ENCODE data around the gene TMEM125. TPM values are rescaled to one million over a fixed set of nuclear protein-coding genes. Genes with fewer than 3 reads are reported as not detected.

The TMEM125 gene
- polyA plus RNA-seq, 1 of the 3 experiments (the other 2 are of a cell fraction): not detected

- Histone ChIP-seq H3K9ac (no peak overlapping the region), H3K4me2 (no peak overlapping the region), H3K27ac (ENCODE audit: low read depth in 2 of 2, low read length in 1 of 2) (no peak overlapping the region), H2AFZ (ENCODE audit: low read depth) (no peak overlapping the region), H4K20me1 (ENCODE audit: insufficient read depth) (no peaks in the 10 kb centered on the region), H3K79me2 (ENCODE audit: insufficient read depth) (no peaks in the 10 kb centered on the region), H3K9me2 (no peaks in the 10 kb centered on the region), H3K27me3 (ENCODE audit: insufficient read depth) (no peaks in the 10 kb centered on the region), H3K4me1 (ENCODE audit: control insufficient read depth in 1 of 2, insufficient read depth in 2 of 2, low read depth in 1 of 2, low read length in 1 of 2) (no peaks in the 10 kb centered on the region), H3K36me3 (replicated peaks in 1 of 2; ENCODE audit: control insufficient read depth in 1 of 2, insufficient read depth in 2 of 2, low read length in 1 of 2) (no peaks in the 10 kb centered on the region), H3K4me3 (ENCODE audit: low read depth in 2 of 2, low read length in 1 of 2) (no peak overlapping the region), H3F3A (replicated peaks; ENCODE audit: insufficient read depth) (no peaks in the 10 kb centered on the region), H3K9me3 (no peaks in the 10 kb centered on the region)
- DNase-seq: no peak
- ChIA-PET CTCF (interaction anchor here (0.9 to 1.1 kb wide), 3 partner anchors 9 to 102 kb away, joined by 3 read pairs; no protein-coding TSS in a partner anchor), POLR2A (no interaction called here)
- no peak for TF ChIP-seq MEF2A (IDR thresholded peaks at IDR 0.05; ENCODE audit: borderline replicate concordance, low read depth)
- 54% methylated on average over 7 of the region's 9 CpGs for WGBS (ENCODE audit: low lambda C conversion rate)
Observed at GRCh38 chr1:43307458-43308158, 37.8 kb downstream of the TMEM125 start.

- no peak overlapping the region for H3K27ac ChIP-seq (ENCODE audit: low read depth in 2 of 2, low read length in 1 of 2)
- POLR2A ChIA-PET: no interaction called here
- CTCF ChIA-PET: interaction anchor here (1.0 to 1.1 kb wide), 2 partner anchors 75 to 103 kb away, joined by 3 read pairs; no protein-coding TSS in a partner anchor
- no peaks in the 10 kb centered on the region for H3K9me2 ChIP-seq
- no peaks in the 10 kb centered on the region for H3K36me3 ChIP-seq (replicated peaks in 1 of 2; ENCODE audit: control insufficient read depth in 1 of 2, insufficient read depth in 2 of 2, low read length in 1 of 2)
- H3F3A ChIP-seq (replicated peaks; ENCODE audit: insufficient read depth): no peaks in the 10 kb centered on the region
- H3K27me3 ChIP-seq (ENCODE audit: insufficient read depth): no peaks in the 10 kb centered on the region
- H3K9me3 ChIP-seq: no peaks in the 10 kb centered on the region
- no peak overlapping the region for H3K4me2 ChIP-seq
- H3K4me1 ChIP-seq (ENCODE audit: control insufficient read depth in 1 of 2, insufficient read depth in 2 of 2, low read depth in 1 of 2, low read length in 1 of 2): no peaks in the 10 kb centered on the region
- H2AFZ ChIP-seq (ENCODE audit: low read depth): no peak overlapping the region
- no peak overlapping the region for H3K4me3 ChIP-seq (ENCODE audit: low read depth in 2 of 2, low read length in 1 of 2)
- TF ChIP-seq MEF2A (IDR thresholded peaks at IDR 0.05; ENCODE audit: borderline replicate concordance, low read depth) (no peak), FOSL2 (IDR thresholded peaks at IDR 0.05; ENCODE audit: borderline replicate concordance, low read depth) (no peak), SIN3A (IDR thresholded peaks at IDR 0.05; ENCODE audit: borderline replicate concordance, low read depth, low read length) (no peak), POLR2AphosphoS5 (IDR thresholded peaks at IDR 0.05; ENCODE audit: low read depth, low read length) (no peak), USF1 (IDR thresholded peaks at IDR 0.05; ENCODE audit: borderline replicate concordance, low read depth) (no peak), YY1 (IDR thresholded peaks at IDR 0.05; ENCODE audit: low read depth) (no peak), GABPA (IDR thresholded peaks at IDR 0.05; ENCODE audit: low read depth) (no peak), USF2 (IDR thresholded peaks at IDR 0.05; ENCODE audit: borderline replicate concordance, low read depth, low read length) (no peak), RFX5 (IDR thresholded peaks at IDR 0.05; ENCODE audit: low read length) (no peak), FOXM1 (IDR thresholded peaks at IDR 0.05; ENCODE audit: low read depth) (no peak), SMC3 (IDR thresholded peaks at IDR 0.05; ENCODE audit: low read depth, low read length) (no peak), MXI1 (IDR thresholded peaks at IDR 0.05; ENCODE audit: low read depth, low read length) (no peak), PBX3 (IDR thresholded peaks at IDR 0.05) (no peak)
- no peaks in the 10 kb centered on the region for H4K20me1 ChIP-seq (ENCODE audit: insufficient read depth)
- no peak for DNase-seq
- 83% methylated on average over 16 of the region's 20 CpGs for WGBS (ENCODE audit: low lambda C conversion rate)
- no peaks in the 10 kb centered on the region for H3K79me2 ChIP-seq (ENCODE audit: insufficient read depth)
- no peak overlapping the region for H3K9ac ChIP-seq
Observed at GRCh38 chr1:43308635-43309404, 39.0 kb downstream of the TMEM125 start.

All from SK-N-SH (cell line).